Measurements from ENCODE around the gene LAMC2.
A peak's percentile ranks its signal among the peaks of the same experiment; 100 is the strongest.

Gene LAMC2

GRCh38 chr1:183279835-183280234 lies 93.8 kb downstream of the LAMC2 start:
- no peak for TF ChIP-seq CTCF (IDR thresholded peaks at IDR 0.05; ENCODE audit: borderline replicate concordance, extremely low read depth, low read length, poor library complexity, severe bottlenecking)
- no peak for TF ChIP-seq EZH2 (IDR thresholded peaks at IDR 0.05; ENCODE audit: borderline replicate concordance, low read depth, low read length, severe bottlenecking)
- Histone ChIP-seq H3K9me3 (ENCODE audit: insufficient read depth, low read length, severe bottlenecking) (no peaks in the 10 kb centered on the region), H3K27me3 (ENCODE audit: insufficient read depth, low read length, poor library complexity) (peaks cover 29% of the 10 kb centered on the region), H3K9ac (ENCODE audit: low read depth, low read length) (no peak overlapping the region), H3K79me2 (ENCODE audit: insufficient read depth, low read length) (no peaks in the 10 kb centered on the region), H3K4me2 (ENCODE audit: insufficient read depth, low read length) (no peak overlapping the region), H3K27ac (ENCODE audit: low read length) (no peak overlapping the region), H3K4me1 (ENCODE audit: insufficient read depth, low read length) (0 out of 2 replicates have a peak, but pooled peaks cover 3% of the 10 kb centered on the region), H2AFZ (ENCODE audit: low read depth, low read length) (no peak overlapping the region), H3K4me3 (ENCODE audit: low read depth in 1 of 2, low read length in 2 of 2) (no peak overlapping the region), H3K36me3 (ENCODE audit: insufficient read depth, low read length) (no peaks in the 10 kb centered on the region), H4K20me1 (ENCODE audit: insufficient read depth, low read length) (peaks cover 10% of the 10 kb centered on the region)
- DNase-seq: no peak
- ATAC-seq (ENCODE audit: insufficient read depth, low read depth): no peak

- TF ChIP-seq EZH2 (IDR thresholded peaks at IDR 0.05; ENCODE audit: borderline replicate concordance, low read depth, low read length, severe bottlenecking) (no peak), CTCF (IDR thresholded peaks at IDR 0.05; ENCODE audit: borderline replicate concordance, extremely low read depth, low read length, poor library complexity, severe bottlenecking) (no peak)
- Histone ChIP-seq H3K27me3 (ENCODE audit: insufficient read depth, low read length, poor library complexity) (peaks cover 35% of the 10 kb centered on the region), H4K20me1 (ENCODE audit: insufficient read depth, low read length) (peaks cover 10% of the 10 kb centered on the region), H3K9me3 (ENCODE audit: insufficient read depth, low read length, severe bottlenecking) (no peaks in the 10 kb centered on the region), H3K27ac (ENCODE audit: low read length) (no peak overlapping the region), H3K9ac (ENCODE audit: low read depth, low read length) (no peak overlapping the region), H3K36me3 (ENCODE audit: insufficient read depth, low read length) (no peaks in the 10 kb centered on the region), H3K4me1 (ENCODE audit: insufficient read depth, low read length) (0 out of 2 replicates have a peak, but pooled peaks cover 3% of the 10 kb centered on the region), H3K4me3 (ENCODE audit: low read depth in 1 of 2, low read length in 2 of 2) (no peak overlapping the region), H3K79me2 (ENCODE audit: insufficient read depth, low read length) (no peaks in the 10 kb centered on the region), H2AFZ (ENCODE audit: low read depth, low read length) (no peak overlapping the region), H3K4me2 (ENCODE audit: insufficient read depth, low read length) (no peak overlapping the region)
- ATAC-seq (ENCODE audit: insufficient read depth, low read depth) (no peak), DNase-seq (no peak)
These were observed 95.0 kb downstream of the LAMC2 start for GRCh38 chr1:183281039-183281438.

- TF ChIP-seq EZH2 (IDR thresholded peaks at IDR 0.05; ENCODE audit: borderline replicate concordance, low read depth, low read length, severe bottlenecking) (no peak), CTCF (IDR thresholded peaks at IDR 0.05; ENCODE audit: borderline replicate concordance, extremely low read depth, low read length, poor library complexity, severe bottlenecking) (peak; percentile 90)
- Histone ChIP-seq H3K9me3 (ENCODE audit: insufficient read depth, low read length, severe bottlenecking) (no peaks in the 10 kb centered on the region), H3K4me2 (ENCODE audit: insufficient read depth, low read length) (no peak overlapping the region), H3K79me2 (ENCODE audit: insufficient read depth, low read length) (no peaks in the 10 kb centered on the region), H3K4me3 (ENCODE audit: low read depth in 1 of 2, low read length in 2 of 2) (no peak overlapping the region), H3K4me1 (ENCODE audit: insufficient read depth, low read length) (0 out of 2 replicates have a peak, but pooled peaks cover 3% of the 10 kb centered on the region), H3K27me3 (ENCODE audit: insufficient read depth, low read length, poor library complexity) (peaks cover 37% of the 10 kb centered on the region), H4K20me1 (ENCODE audit: insufficient read depth, low read length) (peaks cover 10% of the 10 kb centered on the region), H3K36me3 (ENCODE audit: insufficient read depth, low read length) (no peaks in the 10 kb centered on the region), H3K9ac (ENCODE audit: low read depth, low read length) (no peak overlapping the region), H2AFZ (ENCODE audit: low read depth, low read length) (no peak overlapping the region), H3K27ac (ENCODE audit: low read length) (no peak overlapping the region)
- peak; percentile 76 for DNase-seq
- ATAC-seq (ENCODE audit: insufficient read depth, low read depth): peak; percentile 94
These were observed 95.6 kb downstream of the LAMC2 start for GRCh38 chr1:183281553-183282091.
